ENCODE data around the gene ZSCAN21. TPM values are rescaled to one million over a fixed set of nuclear protein-coding genes. Genes with fewer than 3 reads are reported as not detected.

The ZSCAN21 gene
- total and polyA plus RNA-seq, 2 of the 4 experiments (the other 2 are of a cell fraction): 11.5 to 13.3 TPM

- Histone ChIP-seq H3K27me3 (ENCODE audit: control insufficient read depth, insufficient read depth, low read length) (peaks cover 7% of the 10 kb centered on the region), H3K9me1 (ENCODE audit: insufficient read depth, low read length) (no peaks in the 10 kb centered on the region), H3K9ac (ENCODE audit: low read depth, low read length) (peak overlapping the region; percentile 12; the same call in 1 of the 2 replicates), H2AFZ (replicated peaks; ENCODE audit: low read length, poor library complexity) (peak overlapping the region; percentile 79), H3K14ac (replicated peaks; ENCODE audit: low read depth, low read length) (no peak overlapping the region), H3K79me1 (ENCODE audit: low read depth in 1 of 2, low read length in 2 of 2) (no peaks in the 10 kb centered on the region), H3K4me3 (ENCODE audit: insufficient read depth, low read depth, low read length) (no peak overlapping the region), H3K23ac (ENCODE audit: low read depth, low read length) (no peak overlapping the region), H3K4me1 (ENCODE audit: control insufficient read depth, insufficient read depth, low read length) (peaks cover 6% of the 10 kb centered on the region; the same call in 1 of the 2 replicates), H3K36me3 (ENCODE audit: control insufficient read depth, insufficient read depth, low read length) (no peaks in the 10 kb centered on the region), H2AK9ac (replicated peaks; ENCODE audit: low read depth, low read length, poor library complexity) (no peak overlapping the region), H3K4ac (ENCODE audit: low read depth, low read length) (no peak overlapping the region), H2BK20ac (ENCODE audit: low read depth, low read length) (no peak overlapping the region), H4K91ac (ENCODE audit: insufficient read depth, low read depth, low read length) (no peak overlapping the region), H2BK5ac (ENCODE audit: low read depth, low read length, poor library complexity, severe bottlenecking) (no peak overlapping the region), H3K4me2 (ENCODE audit: low read depth, low read length) (no peak overlapping the region; the same call in 1 of the 2 replicates), H4K8ac (ENCODE audit: low read depth in 2 of 2, low read length in 2 of 2) (peak overlapping the region; percentile 16 to 70; a peak in 1 of 4 replicates), H4K20me1 (ENCODE audit: insufficient read depth, low read length) (no peaks in the 10 kb centered on the region), H2AK5ac (ENCODE audit: low read depth, low read length) (no peak overlapping the region), H4K5ac (ENCODE audit: low read depth, low read length) (peak overlapping the region; percentile 39; the same call in 1 of the 2 replicates), H3K56ac (ENCODE audit: extremely low read depth, insufficient read depth, low read length) (no peak overlapping the region), H3K18ac (ENCODE audit: low read depth, low read length) (peak overlapping the region; percentile 14; the same call in 1 of the 2 replicates), H3K27ac (ENCODE audit: insufficient read depth, low read length) (peak overlapping the region; percentile 17; the same call in 1 of the 2 replicates), H2BK120ac (ENCODE audit: low read depth, low read length) (no peak overlapping the region), H2BK15ac (ENCODE audit: low read depth, low read length) (no peak overlapping the region), H3K9me3 (ENCODE audit: control insufficient read depth, insufficient read depth, low read length) (no peaks in the 10 kb centered on the region)
- DNase-seq (no peak), ATAC-seq (ENCODE audit: low read depth) (peak; percentile 82)
- in situ Hi-C loops (cut with MboI; ENCODE audit: low sequenced_read_pairs): no loop called here
- ChIA-PET CTCF (interaction anchor here (1.3 kb wide), 1 partner anchor 10 kb away, joined by 3 read pairs; no protein-coding TSS in a partner anchor), POLR2A (ENCODE audit: unreplicated experiment) (no interaction called here)
- no CpG with 5 or more reads among the region's 14 CpGs for WGBS, 2 experiments (ENCODE audit: extremely low coverage in 2 of 2, insufficient read length in 1 of 2)
- BruUV-seq (replicated peaks): no TSS peak
- dilution Hi-C loops (cut with HindIII; ENCODE audit: low sequenced_read_pairs, unreplicated experiment): no loop called here
- intact Hi-C loops (cut with micrococcal nuclease): no loop called here
- no peak for TF ChIP-seq SMC3 (IDR thresholded peaks at IDR 0.05; ENCODE audit: low read depth, low read length)
- TF ChIP-seq RCOR1 (IDR thresholded peaks at IDR 0.05; ENCODE audit: insufficient replicate concordance, low read length): no peak
- no peak for TF ChIP-seq ELK1 (IDR thresholded peaks at IDR 0.05; ENCODE audit: borderline replicate concordance, low read depth, low read length)
- no peak for TF ChIP-seq MAZ (IDR thresholded peaks at IDR 0.05; ENCODE audit: borderline replicate concordance, low read depth, low read length)
Observed at GRCh38 chr7:100003711-100004661, 45.6 kb upstream of the ZSCAN21 start.

All from IMR-90 (cell line).